Measurements from ENCODE around the gene NSUN7.

DNA sequence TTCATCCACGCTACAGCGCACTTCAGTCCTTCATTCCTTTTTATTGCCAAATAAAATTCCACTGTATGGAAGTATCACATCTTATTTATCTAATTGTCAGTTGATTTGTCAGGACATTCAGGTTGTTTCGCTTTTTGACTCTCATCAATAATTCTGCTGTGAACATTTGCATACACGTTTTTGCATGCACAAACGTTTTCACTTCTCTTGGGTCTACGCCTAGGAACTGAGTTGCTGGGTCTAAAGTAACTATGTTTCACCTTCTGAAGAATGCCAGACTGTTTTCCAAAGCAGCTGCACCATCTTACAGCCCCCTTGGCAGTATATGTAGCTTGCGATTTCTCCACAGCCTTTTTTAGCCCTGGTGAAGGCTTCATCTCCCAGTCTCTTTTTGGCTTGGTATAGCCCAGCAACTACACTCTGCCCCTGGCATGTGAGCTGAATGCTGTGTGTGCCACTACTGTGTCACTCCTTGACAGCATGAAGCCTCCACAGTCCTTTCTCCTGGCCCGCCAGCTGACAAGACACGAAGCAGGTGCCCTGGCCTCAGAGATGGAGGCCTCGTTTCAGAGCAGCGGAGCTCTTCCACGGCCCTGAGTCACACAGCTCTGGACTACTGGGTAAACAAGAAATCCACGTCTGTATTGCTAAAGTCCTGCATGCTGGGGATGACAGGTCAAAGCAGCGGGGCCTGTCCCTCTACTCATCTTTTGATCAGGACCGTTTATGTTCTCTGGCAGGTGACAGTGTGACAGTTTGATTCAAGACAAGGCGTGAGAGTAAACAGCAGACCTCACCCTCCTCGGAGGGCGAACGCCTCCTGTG is 75.5 kb downstream of the NSUN7 start:
- TF ChIP-seq ZNF544 (tag by site-specific recombination; IDR thresholded peaks at IDR 0.05) (no peak), CTCF (tag by site-specific recombination; IDR thresholded peaks at IDR 0.05) (no peak), REST (tag by site-specific recombination; IDR thresholded peaks at IDR 0.05) (no peak), KLF1 (tag by site-specific recombination; IDR thresholded peaks at IDR 0.05) (no peak), ZNF416 (tag by site-specific recombination; IDR thresholded peaks at IDR 0.05) (no peak), YY1 (tag by site-specific recombination; IDR thresholded peaks at IDR 0.05) (no peak), ZNF350 (tag by site-specific recombination; IDR thresholded peaks at IDR 0.05) (no peak), ZNF202 (tag by site-specific recombination; IDR thresholded peaks at IDR 0.05; ENCODE audit: borderline replicate concordance) (no peak)
